DMS 273 (cell line): ENCODE results near the gene PSEN2.
"Not testable (repeated sequence)": the region's sequence is repeated elsewhere in the genome, so short reads cannot be mapped to it uniquely, and the experiment has no call there.

Experiments used
- DNase-seq: peaks from one replicate; lab custom pipeline; 2025; ENCODE audit not compliant: unreplicated experiment; lab: John Stamatoyannopoulos, UW

PSEN2 gene

GRCh38 chr1:226870401-226871279 is at the start of gene PSEN2:
TSS of gene PSEN2 (plus strand) at chr1:226870616. CDS start at chr1:226881908, 11,292 bp downstream.
- peak; percentile 82 for DNase-seq

- DNase-seq, result peak; percentile 84
These were observed 49.3 kb upstream of the PSEN2 start for GRCh38 chr1:226820941-226821718.

GRCh38 chr1:226821719-226822085 is 48.7 kb upstream of the PSEN2 start:
- DNase-seq, result peak; percentile 53

DNA sequence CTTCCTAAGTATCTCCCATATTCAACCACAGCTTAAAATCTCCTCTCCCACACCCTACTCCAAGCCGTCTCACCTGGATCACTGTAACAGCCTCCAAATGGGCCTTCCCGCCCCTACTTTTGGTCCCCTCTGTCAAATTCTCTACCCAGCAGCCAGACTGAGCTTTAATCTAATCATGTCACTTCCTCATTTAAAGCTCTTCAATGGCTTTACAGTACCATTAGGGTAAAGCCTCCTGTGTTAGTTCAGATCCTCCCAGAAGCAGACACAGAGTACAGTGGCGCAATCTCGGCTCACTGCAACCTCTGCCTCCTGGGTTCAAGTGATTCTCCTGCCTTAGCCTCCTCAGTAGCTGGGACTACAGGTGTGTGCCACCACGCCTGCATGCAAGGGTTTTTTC is 46.8 kb upstream of the PSEN2 start:
- DNase-seq, result no peak

DNA sequence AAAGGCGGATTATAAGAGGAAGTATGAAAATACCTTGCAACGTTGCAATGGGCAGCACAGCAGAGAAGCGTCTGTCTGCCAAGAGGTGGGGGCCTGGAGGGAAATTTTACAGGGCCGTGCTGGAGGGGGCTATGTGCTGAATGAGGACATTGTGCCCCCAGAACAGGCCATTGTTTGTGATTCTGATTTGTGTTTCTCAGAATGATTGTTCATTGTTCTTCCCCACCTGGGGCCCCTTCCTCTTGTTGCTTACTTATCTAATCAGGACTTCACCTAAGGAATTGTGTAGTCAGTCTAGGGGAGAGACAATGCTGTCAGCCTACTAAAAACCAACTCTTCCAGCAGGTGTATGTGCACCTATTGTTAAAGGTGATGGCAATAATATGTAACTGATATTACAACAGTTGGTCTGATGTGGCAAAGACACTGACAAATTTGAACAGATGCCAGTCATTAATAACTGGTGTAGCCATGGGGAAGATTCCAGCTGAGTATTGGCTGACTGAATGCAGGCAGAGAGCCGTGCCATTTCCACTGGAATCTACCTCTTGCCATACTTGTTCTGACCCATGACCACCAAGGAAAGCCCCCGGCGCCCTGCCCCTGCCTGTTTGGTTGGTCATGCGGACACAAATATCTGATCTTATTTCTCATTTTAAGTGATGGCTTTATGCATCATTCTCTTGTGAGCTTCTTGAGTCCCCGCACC is 45.2 kb upstream of the PSEN2 start:
- peak; percentile 22 for DNase-seq

DNA sequence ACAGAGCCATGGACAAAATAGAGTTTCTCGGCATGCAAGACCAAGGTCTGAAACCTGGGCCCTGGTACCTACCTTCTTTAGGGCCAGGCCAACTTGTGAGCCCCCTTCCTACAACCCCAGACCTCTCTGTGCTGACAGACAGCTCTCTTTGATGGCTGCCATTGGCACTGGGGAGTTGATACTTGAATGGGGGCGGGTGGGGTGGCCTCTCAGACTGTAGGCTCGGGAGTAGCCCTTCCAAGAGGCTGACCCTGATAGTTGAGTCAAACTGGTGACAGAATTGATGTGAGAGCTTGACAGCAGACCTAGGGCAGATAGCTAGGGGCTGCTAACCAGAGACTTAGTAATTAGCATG is 44.7 kb upstream of the PSEN2 start:
- DNase-seq, result no peak

DNA sequence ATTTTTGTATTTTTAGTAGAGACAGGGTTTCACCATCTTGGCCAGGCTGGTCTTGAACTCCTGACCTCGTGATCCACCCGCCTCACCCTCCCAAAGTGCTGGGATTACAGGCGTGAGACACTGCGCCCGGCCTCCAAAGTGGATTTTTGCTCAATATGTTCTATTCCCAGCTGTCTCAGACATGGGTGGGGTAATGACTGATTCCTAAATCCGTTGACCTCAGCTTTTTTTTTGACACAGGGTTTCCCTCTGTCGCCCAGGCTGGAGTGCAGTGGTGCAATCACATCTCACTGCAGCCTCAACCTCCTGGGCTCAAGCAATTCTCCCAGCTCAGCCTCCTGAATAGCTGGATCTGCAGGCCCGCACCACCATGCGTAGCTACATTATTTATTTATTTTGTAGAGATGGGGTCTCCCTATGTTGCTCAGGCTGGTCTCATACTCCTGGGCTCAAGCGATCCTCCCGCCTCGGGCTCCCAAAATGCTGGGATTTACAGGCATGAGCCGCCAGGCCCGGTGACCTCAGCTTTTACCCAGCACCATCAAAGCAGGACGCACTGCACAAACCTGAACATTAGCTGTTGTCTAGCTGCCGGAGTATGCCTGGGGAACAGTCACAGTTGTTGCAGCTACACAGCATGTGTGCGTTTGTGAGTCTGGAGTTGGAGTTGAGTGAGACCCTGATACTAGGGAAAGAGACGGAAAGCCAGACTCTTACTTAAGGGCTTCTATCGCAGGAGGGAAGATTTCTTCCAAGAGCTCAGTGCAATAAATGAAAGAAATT is 43.7 kb upstream of the PSEN2 start:
- no peak for DNase-seq

- DNase-seq, result no peak
These were observed 43.0 kb upstream of the PSEN2 start for GRCh38 chr1:226827458-226827857.

GRCh38 chr1:226827968-226828513 is 42.4 kb upstream of the PSEN2 start:
- peak; percentile 97 for DNase-seq

DNA sequence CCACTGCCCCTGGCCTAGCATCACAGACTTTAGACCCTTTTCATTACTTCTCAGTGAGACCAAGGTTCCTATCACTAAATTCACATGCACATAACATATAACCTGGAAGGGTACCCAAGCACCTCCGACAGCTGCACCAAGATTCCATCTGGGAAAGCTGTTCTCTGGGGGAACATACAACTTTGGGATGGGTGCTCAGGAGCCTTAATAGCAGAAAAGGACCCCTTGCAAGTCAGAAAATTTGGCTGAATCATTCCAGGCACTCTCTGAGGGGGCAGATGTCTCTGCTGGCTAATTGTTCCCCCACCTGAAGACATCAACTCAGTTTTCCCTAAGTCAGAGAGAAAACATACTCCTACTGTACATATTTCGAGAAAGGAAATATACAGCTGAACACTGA is 41.3 kb upstream of the PSEN2 start:
- no peak for DNase-seq

GRCh38 chr1:226831953-226832352 is 38.5 kb upstream of the PSEN2 start:
- DNase-seq, result no peak

GRCh38 chr1:226832613-226833012 is 37.8 kb upstream of the PSEN2 start:
- DNase-seq, result no peak

GRCh38 chr1:226834179-226834578 is 36.2 kb upstream of the PSEN2 start:
- not testable (repeated sequence) for DNase-seq

- not testable (repeated sequence) for DNase-seq
These were observed 35.0 kb upstream of the PSEN2 start for GRCh38 chr1:226835396-226835795.

- not testable (repeated sequence) for DNase-seq
These were observed 32.5 kb upstream of the PSEN2 start for GRCh38 chr1:226837966-226838365.

DNA sequence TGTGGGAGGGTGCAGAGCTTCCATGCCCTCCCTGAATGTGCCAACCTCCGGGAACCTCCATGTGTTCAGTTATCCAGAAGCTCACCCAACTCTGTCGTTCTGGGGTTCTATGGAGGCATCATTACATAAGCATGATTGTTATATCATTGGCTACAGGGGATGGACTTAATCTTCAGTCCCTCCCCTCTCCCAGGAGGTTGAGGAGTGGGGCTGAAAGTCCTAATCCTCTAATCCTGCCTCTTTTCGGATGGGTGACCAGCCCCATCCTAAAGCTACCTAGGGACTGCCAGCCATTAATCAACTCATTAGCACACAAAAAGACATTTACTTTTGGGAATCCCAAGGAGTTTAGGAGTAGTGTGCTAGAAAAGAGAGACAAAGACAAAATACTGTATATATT is 32.0 kb upstream of the PSEN2 start:
- DNase-seq, result no peak

GRCh38 chr1:226845624-226846023 is 24.8 kb upstream of the PSEN2 start:
- DNase-seq, result no peak

DNA sequence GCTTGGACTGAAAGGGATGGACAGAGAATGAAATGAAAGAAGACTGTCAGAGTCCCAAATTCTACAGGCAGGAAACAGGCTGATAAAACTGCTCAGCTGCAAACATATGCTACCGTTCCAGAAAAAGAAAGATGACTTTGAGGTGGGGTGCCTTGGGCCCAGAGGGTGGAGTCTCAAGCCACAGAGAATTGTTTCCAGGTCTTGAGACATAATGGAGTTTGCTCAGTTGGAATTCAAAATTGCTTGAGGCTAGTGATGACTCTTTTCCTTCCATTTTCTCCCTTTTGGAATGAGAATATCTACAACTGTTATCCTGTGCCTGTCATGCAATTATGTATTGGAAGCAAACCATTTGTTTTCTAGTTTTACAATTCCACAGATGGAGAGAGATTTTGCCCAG is 23.6 kb upstream of the PSEN2 start:
- DNase-seq, result no peak

GRCh38 chr1:226854548-226854947 is 15.9 kb upstream of the PSEN2 start:
- DNase-seq, result not testable (repeated sequence)

DNA sequence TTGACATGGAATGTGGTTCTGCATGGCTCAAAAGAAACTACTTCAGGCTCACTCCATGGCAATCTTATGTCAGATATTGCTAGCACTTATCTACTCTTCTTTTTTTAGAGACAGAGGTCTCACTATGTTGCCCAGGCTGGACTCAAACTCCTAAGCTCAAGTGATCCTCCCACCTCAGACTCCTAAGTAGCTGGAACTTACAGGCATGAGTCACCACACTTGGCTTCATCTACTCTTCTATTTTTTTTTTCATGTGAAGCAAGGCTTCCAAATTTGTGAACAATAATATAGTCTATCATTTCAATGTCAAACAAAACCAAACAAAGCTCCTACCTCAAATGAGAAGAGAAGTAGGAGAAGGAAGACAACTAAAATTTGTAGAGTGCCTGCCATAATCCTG is 7.5 kb upstream of the PSEN2 start:
- DNase-seq, result no peak

DNA sequence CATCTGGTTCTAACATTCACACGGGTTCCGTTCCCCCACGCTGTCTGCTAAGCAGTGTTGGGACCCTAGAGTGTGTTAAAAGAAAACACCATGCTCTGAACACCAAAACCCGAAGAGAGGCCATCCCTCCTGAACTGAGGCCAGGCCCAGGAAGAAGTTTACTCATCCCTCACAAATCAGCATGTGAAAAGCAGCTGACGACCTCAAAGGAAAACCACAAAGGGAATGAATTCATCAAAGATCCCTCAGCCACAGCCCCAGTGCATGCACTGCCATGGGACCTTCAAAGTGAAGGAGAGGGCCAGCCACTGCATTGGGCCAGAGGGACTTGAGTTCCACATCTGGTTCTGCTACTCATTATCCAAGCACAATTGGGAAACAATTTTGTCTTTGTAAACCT is 7.0 kb upstream of the PSEN2 start:
- no peak for DNase-seq
